Activated CD4-positive, alpha-beta T cell treated with anti-CD3 and anti-CD28 coated beads, Interleukin-2, amount 10 ng/mL, durations not matched to agents 24 days and 14 days (primary cell): Measurements from ENCODE around the gene LRCH2. TPM values are rescaled to one million over a fixed set of nuclear protein-coding genes. Genes with fewer than 3 reads are reported as not detected.

ENCODE experiments used
- DNase-seq: peaks from one replicate; pipeline ENCODE4 v3.0.0; 2022
- H3K27ac Mint-ChIP-seq: one replicate; pipeline ENCODE4 v1.8.0; 2022; ENCODE audit warnings: mild to moderate bottlenecking, mixed read lengths
- H3K27me3 Mint-ChIP-seq: one replicate; pipeline ENCODE4 v1.8.0; 2022; ENCODE audit warnings: mixed read lengths
- H3K36me3 Mint-ChIP-seq: one replicate; pipeline ENCODE4 v1.8.0; 2022; ENCODE audit warnings: low read depth, mild to moderate bottlenecking, mixed read lengths
- H3K4me1 Mint-ChIP-seq: one replicate; pipeline ENCODE4 v1.8.0; 2021; ENCODE audit warnings: mixed read lengths
- H3K4me3 Mint-ChIP-seq: one replicate; pipeline ENCODE4 v1.8.0; 2022; ENCODE audit warnings: mild to moderate bottlenecking, moderate library complexity, mixed read lengths
- H3K9me3 Mint-ChIP-seq: one replicate; pipeline ENCODE4 v1.8.0; 2021; ENCODE audit warnings: mixed read lengths
- intact Hi-C: fragments of 100-400 bp; cut with micrococcal nuclease; formaldehyde crosslinking; loops from one replicate; pipeline ENCODE4 v1.15.1; 2023
- total RNA-seq: library from RNA; stranded (reverse); gene quantifications from 2 replicates; pipeline ENCODE4 v1.2.3, GENCODE V29; 2022

The LRCH2 gene
- total RNA-seq, 1 donor from 2014 or later: not detected

DNA sequence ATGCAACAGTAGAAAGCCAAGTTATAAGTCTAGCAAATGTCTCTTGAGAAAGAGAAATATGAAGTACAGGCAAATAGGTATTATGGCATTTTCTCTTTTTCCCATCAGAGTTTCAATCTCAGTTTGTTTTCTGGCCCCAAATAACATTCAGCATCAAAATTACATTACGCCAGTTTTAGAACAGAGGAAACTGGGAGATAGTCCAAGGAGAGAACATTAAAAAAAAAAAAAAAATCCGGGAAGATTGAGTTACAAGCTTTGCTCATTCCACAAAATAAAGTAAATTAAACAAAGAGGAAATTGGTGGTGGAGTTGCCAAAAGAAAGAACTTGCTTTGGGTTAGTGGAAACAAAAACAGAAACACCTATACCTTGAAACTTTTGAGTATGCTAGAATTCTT, 166.1 kb downstream of the LRCH2 start:
- Mint-ChIP-seq H3K27me3 (no peaks in the 10 kb centered on the region), H3K4me3 (no peak overlapping the region), H3K27ac (no peak overlapping the region), H3K36me3 (no peaks in the 10 kb centered on the region), H3K4me1 (no peaks in the 10 kb centered on the region), H3K9me3 (peaks cover 4% of the 10 kb centered on the region)
- intact Hi-C loops: no loop called here
- no peak for DNase-seq

DNA sequence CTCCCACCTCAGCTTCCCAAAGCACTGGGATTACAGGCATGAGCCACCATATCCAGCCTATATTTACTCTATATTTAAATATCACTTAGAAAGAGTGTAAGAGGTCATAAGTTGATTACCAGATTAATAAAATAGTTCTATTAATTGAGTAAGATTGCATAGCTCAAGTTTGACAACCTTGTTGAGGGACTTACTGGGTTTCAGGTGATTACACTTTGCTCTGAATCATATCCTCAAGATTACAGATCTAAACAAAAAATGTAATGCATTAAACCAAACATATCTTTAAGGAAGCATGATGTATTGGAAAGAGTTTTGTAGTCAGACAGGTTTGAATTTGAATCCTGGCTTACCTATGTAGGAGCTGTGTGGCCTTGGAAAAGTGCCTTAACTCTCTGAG, 168.6 kb downstream of the LRCH2 start:
- Mint-ChIP-seq H3K4me1 (no peaks in the 10 kb centered on the region), H3K36me3 (no peaks in the 10 kb centered on the region), H3K27me3 (no peaks in the 10 kb centered on the region), H3K27ac (no peak overlapping the region), H3K9me3 (peaks cover 2% of the 10 kb centered on the region), H3K4me3 (no peak overlapping the region)
- no peak for DNase-seq
- intact Hi-C loops: no loop called here

Other genes starting within 250 kb of the LRCH2 start
- gene IL13RA2, start 216.5 kb downstream of the LRCH2 start, total RNA-seq: not detected in 2 replicates
- gene RBMXL3, start 44.7 kb downstream of the LRCH2 start, total RNA-seq: not detected in 2 replicates
- gene LUZP4, start 55.6 kb upstream of the LRCH2 start, total RNA-seq: not detected in 2 replicates